H1 (cell line): Measurements from ENCODE around the gene ALPG. TPM values are rescaled to one million over a fixed set of nuclear protein-coding genes. Genes with fewer than 3 reads are reported as not detected.

Experiments
- GABPA ChIP-seq: IDR thresholded peaks from 2 replicates; pipeline ENCODE4 v1.6.1; 2011; ENCODE audit warnings: mild to moderate bottlenecking, low read length, moderate library complexity, borderline replicate concordance; ENCODE audit not compliant: insufficient read depth
- polyA plus RNA-seq, 7 experiments: library from polyadenylated mRNA; depleted of rRNA in 3 of 7; stranded (reverse) in 5 of 7; unstranded in 2 of 7; fragments of >200 nt in 5 of 7; fragments of 200-250 nt in 2 of 7; gene quantifications; 1 replicate in 5 of 7; 2 replicates in 1 of 7; 4 replicates in 1 of 7; pipeline versions ENCODE4 v1.2.1 to v1.2.3, GENCODE V29; 2011 to 2013; ENCODE audit warnings: missing spikeins in 2 of 7, mixed read lengths in 2 of 7
- total RNA-seq: library from RNA; stranded (reverse); fragmentation: NEBNext Ultra II Directional; extraction: Animal tissue kit (Norgen Biotek cat#: 25700); gene quantifications from 2 replicates; pipeline ENCODE4 v1.2.1, GENCODE V29; 2021
- TF ChIP-seq, protein P1 (sequence below): fragments of 300-600 bp; sonication (generic); IDR thresholded peaks from 2 replicates; pipeline ENCODE4 v1.7.1; 2012; ENCODE audit warnings: low read length, moderate library complexity, mild to moderate bottlenecking, inconsistent platforms; ENCODE audit not compliant: insufficient replicate concordance

Gene ALPG
- total and polyA plus RNA-seq, 2 of the 8 experiments (the other 6 are each of a cell fraction or from before 2014, with no cell fraction given) = 0.56 to 2.1 TPM

DNA sequence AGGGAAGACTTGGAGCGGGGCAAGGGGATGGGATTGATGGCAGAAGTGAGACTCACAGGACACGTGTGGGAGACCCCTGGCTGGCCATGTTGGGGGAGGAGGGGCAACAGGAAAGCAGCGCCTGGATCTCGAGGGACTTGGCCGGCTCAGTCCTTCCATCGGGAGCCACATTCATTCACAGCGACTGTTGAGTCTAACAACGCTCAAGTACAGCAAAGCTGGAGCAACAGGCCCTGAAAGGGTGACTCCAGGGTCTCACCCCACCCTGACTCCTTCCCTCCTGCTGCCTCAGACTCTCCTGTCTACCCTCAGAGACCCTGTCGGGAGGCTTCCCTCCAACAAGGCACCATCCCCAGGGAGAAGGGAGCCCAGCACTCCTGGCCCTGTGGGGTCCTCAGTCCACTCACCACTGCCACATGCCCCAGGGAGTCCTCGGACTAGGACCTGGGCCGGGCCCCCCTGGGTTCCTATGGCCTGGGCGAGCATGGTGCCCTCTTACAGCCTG is 34.6 kb downstream of the ALPG start (continued):
- TF ChIP-seq, protein P1, sequence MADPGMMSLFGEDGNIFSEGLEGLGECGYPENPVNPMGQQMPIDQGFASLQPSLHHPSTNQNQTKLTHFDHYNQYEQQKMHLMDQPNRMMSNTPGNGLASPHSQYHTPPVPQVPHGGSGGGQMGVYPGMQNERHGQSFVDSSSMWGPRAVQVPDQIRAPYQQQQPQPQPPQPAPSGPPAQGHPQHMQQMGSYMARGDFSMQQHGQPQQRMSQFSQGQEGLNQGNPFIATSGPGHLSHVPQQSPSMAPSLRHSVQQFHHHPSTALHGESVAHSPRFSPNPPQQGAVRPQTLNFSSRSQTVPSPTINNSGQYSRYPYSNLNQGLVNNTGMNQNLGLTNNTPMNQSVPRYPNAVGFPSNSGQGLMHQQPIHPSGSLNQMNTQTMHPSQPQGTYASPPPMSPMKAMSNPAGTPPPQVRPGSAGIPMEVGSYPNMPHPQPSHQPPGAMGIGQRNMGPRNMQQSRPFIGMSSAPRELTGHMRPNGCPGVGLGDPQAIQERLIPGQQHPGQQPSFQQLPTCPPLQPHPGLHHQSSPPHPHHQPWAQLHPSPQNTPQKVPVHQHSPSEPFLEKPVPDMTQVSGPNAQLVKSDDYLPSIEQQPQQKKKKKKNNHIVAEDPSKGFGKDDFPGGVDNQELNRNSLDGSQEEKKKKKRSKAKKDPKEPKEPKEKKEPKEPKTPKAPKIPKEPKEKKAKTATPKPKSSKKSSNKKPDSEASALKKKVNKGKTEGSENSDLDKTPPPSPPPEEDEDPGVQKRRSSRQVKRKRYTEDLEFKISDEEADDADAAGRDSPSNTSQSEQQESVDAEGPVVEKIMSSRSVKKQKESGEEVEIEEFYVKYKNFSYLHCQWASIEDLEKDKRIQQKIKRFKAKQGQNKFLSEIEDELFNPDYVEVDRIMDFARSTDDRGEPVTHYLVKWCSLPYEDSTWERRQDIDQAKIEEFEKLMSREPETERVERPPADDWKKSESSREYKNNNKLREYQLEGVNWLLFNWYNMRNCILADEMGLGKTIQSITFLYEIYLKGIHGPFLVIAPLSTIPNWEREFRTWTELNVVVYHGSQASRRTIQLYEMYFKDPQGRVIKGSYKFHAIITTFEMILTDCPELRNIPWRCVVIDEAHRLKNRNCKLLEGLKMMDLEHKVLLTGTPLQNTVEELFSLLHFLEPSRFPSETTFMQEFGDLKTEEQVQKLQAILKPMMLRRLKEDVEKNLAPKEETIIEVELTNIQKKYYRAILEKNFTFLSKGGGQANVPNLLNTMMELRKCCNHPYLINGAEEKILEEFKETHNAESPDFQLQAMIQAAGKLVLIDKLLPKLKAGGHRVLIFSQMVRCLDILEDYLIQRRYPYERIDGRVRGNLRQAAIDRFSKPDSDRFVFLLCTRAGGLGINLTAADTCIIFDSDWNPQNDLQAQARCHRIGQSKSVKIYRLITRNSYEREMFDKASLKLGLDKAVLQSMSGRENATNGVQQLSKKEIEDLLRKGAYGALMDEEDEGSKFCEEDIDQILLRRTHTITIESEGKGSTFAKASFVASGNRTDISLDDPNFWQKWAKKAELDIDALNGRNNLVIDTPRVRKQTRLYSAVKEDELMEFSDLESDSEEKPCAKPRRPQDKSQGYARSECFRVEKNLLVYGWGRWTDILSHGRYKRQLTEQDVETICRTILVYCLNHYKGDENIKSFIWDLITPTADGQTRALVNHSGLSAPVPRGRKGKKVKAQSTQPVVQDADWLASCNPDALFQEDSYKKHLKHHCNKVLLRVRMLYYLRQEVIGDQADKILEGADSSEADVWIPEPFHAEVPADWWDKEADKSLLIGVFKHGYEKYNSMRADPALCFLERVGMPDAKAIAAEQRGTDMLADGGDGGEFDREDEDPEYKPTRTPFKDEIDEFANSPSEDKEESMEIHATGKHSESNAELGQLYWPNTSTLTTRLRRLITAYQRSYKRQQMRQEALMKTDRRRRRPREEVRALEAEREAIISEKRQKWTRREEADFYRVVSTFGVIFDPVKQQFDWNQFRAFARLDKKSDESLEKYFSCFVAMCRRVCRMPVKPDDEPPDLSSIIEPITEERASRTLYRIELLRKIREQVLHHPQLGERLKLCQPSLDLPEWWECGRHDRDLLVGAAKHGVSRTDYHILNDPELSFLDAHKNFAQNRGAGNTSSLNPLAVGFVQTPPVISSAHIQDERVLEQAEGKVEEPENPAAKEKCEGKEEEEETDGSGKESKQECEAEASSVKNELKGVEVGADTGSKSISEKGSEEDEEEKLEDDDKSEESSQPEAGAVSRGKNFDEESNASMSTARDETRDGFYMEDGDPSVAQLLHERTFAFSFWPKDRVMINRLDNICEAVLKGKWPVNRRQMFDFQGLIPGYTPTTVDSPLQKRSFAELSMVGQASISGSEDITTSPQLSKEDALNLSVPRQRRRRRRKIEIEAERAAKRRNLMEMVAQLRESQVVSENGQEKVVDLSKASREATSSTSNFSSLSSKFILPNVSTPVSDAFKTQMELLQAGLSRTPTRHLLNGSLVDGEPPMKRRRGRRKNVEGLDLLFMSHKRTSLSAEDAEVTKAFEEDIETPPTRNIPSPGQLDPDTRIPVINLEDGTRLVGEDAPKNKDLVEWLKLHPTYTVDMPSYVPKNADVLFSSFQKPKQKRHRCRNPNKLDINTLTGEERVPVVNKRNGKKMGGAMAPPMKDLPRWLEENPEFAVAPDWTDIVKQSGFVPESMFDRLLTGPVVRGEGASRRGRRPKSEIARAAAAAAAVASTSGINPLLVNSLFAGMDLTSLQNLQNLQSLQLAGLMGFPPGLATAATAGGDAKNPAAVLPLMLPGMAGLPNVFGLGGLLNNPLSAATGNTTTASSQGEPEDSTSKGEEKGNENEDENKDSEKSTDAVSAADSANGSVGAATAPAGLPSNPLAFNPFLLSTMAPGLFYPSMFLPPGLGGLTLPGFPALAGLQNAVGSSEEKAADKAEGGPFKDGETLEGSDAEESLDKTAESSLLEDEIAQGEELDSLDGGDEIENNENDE = no peak
- TF ChIP-seq GABPA = no peak
